SK-N-MC (cell line): Measurements from ENCODE around the gene PHKB.

Experiments used
- EZH2 ChIP-seq: fragments of 200-600 bp; sonication (generic); IDR thresholded peaks from one replicate; pipeline ENCODE4 v1.6.1; 2017; ENCODE audit warnings: antibody characterized with exemption
- POLR2AphosphoS5 ChIP-seq: IDR thresholded peaks from 2 replicates; pipeline ENCODE4 v1.6.1; 2012; ENCODE audit warnings: mild to moderate bottlenecking, low read depth, low read length, borderline replicate concordance

- TF ChIP-seq POLR2AphosphoS5 (no peak), EZH2 (no peak)
Measured at GRCh38 chr16:47695756-47696155, 234.6 kb downstream of the PHKB start.
